ENCODE measurements around the gene MYH10.

MYH10 gene

GRCh38 chr17:8469964-8470363 lies 160.6 kb downstream of the MYH10 start:
- DNase-seq: no peak

- DNase-seq: no peak
These were observed 161.5 kb downstream of the MYH10 start for GRCh38 chr17:8468980-8469379.

- DNase-seq: no peak
These were observed 162.4 kb downstream of the MYH10 start for GRCh38 chr17:8468127-8468526.

GRCh38 chr17:8467527-8467926 lies 163.0 kb downstream of the MYH10 start:
- DNase-seq: no peak

GRCh38 chr17:8466873-8467272 lies 163.7 kb downstream of the MYH10 start:
- DNase-seq: no peak

- DNase-seq: no peak
These were observed 164.1 kb downstream of the MYH10 start for GRCh38 chr17:8466456-8466855.

GRCh38 chr17:8465759-8466158 lies 164.8 kb downstream of the MYH10 start:
- no peak for DNase-seq

- DNase-seq: no peak
These were observed 165.2 kb downstream of the MYH10 start for GRCh38 chr17:8465356-8465755.

- DNase-seq: no peak
These were observed 165.6 kb downstream of the MYH10 start for GRCh38 chr17:8464941-8465340.

- DNase-seq: no peak
These were observed 167.4 kb downstream of the MYH10 start for GRCh38 chr17:8463099-8463498.

- DNase-seq: no peak
These were observed 168.0 kb downstream of the MYH10 start for GRCh38 chr17:8462564-8462963.

- DNase-seq: no peak
These were observed 170.7 kb downstream of the MYH10 start for GRCh38 chr17:8459831-8460230.

GRCh38 chr17:8459107-8459506 lies 171.4 kb downstream of the MYH10 start:
- no peak for DNase-seq

- no peak for DNase-seq
These were observed 172.4 kb downstream of the MYH10 start for GRCh38 chr17:8458128-8458527.

GRCh38 chr17:8455665-8456209 lies 174.8 kb downstream of the MYH10 start:
- no peak for DNase-seq

GRCh38 chr17:8453326-8453725 lies 177.2 kb downstream of the MYH10 start:
- no peak for DNase-seq

GRCh38 chr17:8451933-8452614 lies 178.5 kb downstream of the MYH10 start:
- DNase-seq: no peak

- DNase-seq: no peak
These were observed 182.2 kb downstream of the MYH10 start for GRCh38 chr17:8448310-8448709.

- DNase-seq: no peak
These were observed 182.7 kb downstream of the MYH10 start for GRCh38 chr17:8447799-8448198.

- DNase-seq: no peak
These were observed 185.0 kb downstream of the MYH10 start for GRCh38 chr17:8445536-8445935.

- DNase-seq: no peak
These were observed 186.0 kb downstream of the MYH10 start for GRCh38 chr17:8444494-8444893.

GRCh38 chr17:8443756-8444155 lies 186.8 kb downstream of the MYH10 start:
- no peak for DNase-seq

GRCh38 chr17:8442310-8442709 lies 188.2 kb downstream of the MYH10 start:
- DNase-seq: no peak

- no peak for DNase-seq
These were observed 188.8 kb downstream of the MYH10 start for GRCh38 chr17:8441690-8442089.

- no peak for DNase-seq
These were observed 190.8 kb downstream of the MYH10 start for GRCh38 chr17:8439681-8440080.
